Gastrocnemius medialis (tissue), 4 donors: ENCODE results near the gene LZTFL1.
"Not testable (repeated sequence)": the region's sequence is repeated elsewhere in the genome, so short reads cannot be mapped to it uniquely, and the experiment has no call there.

Source experiments
- POLR2A ChIP-seq, 2 donors: fragments of 450-650 bp; IDR thresholded peaks; one replicate each; pipeline ENCODE4 v1.6.1; 2017; ENCODE audit warnings: antibody characterized with exemption in 2 of 2, mild to moderate bottlenecking in 2 of 2, moderate library complexity in 2 of 2
- TF ChIP-seq, protein P1 (sequence below), 5 experiments: fragments of 450-650 bp in 3 of 5; fragments of 200-600 bp in 2 of 5; sonication (generic) in 2 of 5; IDR thresholded peaks in 4 of 5; conservative IDR thresholded peaks in 1 of 5; 1 replicate in 4 of 5; 2 replicates in 1 of 5; pipeline ENCODE4 v1.5.1; 2016 to 2019; ENCODE audit warnings: antibody characterized with exemption in 5 of 5, mild to moderate bottlenecking in 3 of 5, moderate library complexity in 3 of 5

GRCh38 chr3:45856323-45856722, 14.4 kb upstream of the LZTFL1 start:
- TF ChIP-seq, protein P1, sequence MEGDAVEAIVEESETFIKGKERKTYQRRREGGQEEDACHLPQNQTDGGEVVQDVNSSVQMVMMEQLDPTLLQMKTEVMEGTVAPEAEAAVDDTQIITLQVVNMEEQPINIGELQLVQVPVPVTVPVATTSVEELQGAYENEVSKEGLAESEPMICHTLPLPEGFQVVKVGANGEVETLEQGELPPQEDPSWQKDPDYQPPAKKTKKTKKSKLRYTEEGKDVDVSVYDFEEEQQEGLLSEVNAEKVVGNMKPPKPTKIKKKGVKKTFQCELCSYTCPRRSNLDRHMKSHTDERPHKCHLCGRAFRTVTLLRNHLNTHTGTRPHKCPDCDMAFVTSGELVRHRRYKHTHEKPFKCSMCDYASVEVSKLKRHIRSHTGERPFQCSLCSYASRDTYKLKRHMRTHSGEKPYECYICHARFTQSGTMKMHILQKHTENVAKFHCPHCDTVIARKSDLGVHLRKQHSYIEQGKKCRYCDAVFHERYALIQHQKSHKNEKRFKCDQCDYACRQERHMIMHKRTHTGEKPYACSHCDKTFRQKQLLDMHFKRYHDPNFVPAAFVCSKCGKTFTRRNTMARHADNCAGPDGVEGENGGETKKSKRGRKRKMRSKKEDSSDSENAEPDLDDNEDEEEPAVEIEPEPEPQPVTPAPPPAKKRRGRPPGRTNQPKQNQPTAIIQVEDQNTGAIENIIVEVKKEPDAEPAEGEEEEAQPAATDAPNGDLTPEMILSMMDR (IDR thresholded peaks at IDR 0.05 in 4 of 5, conservative IDR thresholded peaks at IDR 0.05 in 1 of 5): not testable (repeated sequence)
- not testable (repeated sequence) for TF ChIP-seq POLR2A (IDR thresholded peaks at IDR 0.05)
